ENCODE data around the gene ALX4. TPM values are rescaled to one million over a fixed set of nuclear protein-coding genes. Genes with fewer than 3 reads are reported as not detected.

Gene ALX4
- total and polyA plus RNA-seq, 7 donors, result 0.04 to 0.23 (median 0.14) TPM; not detected in 1

DNA sequence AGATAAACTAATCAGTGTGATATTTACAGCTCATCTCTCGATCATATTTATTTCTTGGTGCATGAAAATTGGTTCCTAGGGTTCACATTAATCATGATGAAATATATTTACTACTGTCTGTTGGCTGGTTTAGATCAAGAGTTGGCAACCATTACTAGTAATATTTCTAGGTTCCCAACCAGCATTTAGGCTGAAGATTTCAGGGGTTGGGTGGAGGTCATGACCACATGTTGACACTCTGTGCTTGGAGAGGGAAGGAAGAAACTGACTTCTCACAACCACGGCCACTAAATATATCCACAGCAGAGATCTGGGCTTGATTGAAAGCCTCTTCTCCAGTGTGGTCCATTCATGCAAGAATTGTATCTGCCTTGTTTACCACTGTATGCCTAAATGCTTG lies 87.9 kb downstream of the ALX4 start:
- Histone ChIP-seq H3K4me3 (no peak overlapping the region), H3K4me1 (no peaks in the 10 kb centered on the region), H3K27ac (no peak overlapping the region), H3K36me3 (ENCODE audit: insufficient read depth in 1 of 2, low read depth in 1 of 2) (no peaks in the 10 kb centered on the region), H3K27me3 (ENCODE audit: insufficient read depth in 3 of 3, low read length in 2 of 3) (no peaks in the 10 kb centered on the region), H3K9me3 (no peaks in the 10 kb centered on the region)
- TF ChIP-seq, protein P1, sequence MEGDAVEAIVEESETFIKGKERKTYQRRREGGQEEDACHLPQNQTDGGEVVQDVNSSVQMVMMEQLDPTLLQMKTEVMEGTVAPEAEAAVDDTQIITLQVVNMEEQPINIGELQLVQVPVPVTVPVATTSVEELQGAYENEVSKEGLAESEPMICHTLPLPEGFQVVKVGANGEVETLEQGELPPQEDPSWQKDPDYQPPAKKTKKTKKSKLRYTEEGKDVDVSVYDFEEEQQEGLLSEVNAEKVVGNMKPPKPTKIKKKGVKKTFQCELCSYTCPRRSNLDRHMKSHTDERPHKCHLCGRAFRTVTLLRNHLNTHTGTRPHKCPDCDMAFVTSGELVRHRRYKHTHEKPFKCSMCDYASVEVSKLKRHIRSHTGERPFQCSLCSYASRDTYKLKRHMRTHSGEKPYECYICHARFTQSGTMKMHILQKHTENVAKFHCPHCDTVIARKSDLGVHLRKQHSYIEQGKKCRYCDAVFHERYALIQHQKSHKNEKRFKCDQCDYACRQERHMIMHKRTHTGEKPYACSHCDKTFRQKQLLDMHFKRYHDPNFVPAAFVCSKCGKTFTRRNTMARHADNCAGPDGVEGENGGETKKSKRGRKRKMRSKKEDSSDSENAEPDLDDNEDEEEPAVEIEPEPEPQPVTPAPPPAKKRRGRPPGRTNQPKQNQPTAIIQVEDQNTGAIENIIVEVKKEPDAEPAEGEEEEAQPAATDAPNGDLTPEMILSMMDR (IDR thresholded peaks at IDR 0.05), result no peak
- DNase-seq (no peak), ATAC-seq (no peak)
- intact Hi-C loops (cut with DNase I), result no loop called here
- 82 to 85% (median 82%) methylated on average over 2 of the region's 2 CpGs for WGBS, 3 donors

DNA sequence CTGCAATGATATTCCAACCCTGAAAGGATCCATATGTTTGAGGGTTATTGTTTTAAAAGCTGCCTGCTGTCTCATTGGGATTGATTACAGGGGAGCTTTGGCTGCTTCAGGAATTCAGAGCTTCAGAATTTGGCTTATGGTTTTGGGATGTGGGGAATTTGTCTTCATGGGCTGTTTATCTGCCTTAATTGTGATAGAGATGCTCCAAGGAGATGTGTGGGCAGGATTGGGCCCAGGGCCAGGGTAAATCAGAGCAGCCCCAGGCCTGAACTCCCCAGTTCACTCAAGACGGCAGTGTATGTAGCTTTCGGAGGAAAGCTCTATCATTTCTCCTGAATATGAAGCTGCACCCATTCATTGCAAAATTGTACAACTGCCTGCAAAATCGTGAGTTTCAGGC lies 88.5 kb downstream of the ALX4 start:
- intact Hi-C loops (cut with DNase I), result no loop called here
- Histone ChIP-seq H3K27ac (no peak overlapping the region), H3K36me3 (ENCODE audit: insufficient read depth in 1 of 2, low read depth in 1 of 2) (no peaks in the 10 kb centered on the region), H3K27me3 (ENCODE audit: insufficient read depth in 3 of 3, low read length in 2 of 3) (no peaks in the 10 kb centered on the region), H3K4me3 (no peak overlapping the region), H3K9me3 (no peaks in the 10 kb centered on the region), H3K4me1 (no peaks in the 10 kb centered on the region)
- DNase-seq, result no peak
- WGBS, 3 donors, result 81 to 93% (median 84%) methylated on average over 3 of the region's 3 CpGs
- ATAC-seq, result no peak
- TF ChIP-seq, protein P1 (IDR thresholded peaks at IDR 0.05), result no peak

DNA sequence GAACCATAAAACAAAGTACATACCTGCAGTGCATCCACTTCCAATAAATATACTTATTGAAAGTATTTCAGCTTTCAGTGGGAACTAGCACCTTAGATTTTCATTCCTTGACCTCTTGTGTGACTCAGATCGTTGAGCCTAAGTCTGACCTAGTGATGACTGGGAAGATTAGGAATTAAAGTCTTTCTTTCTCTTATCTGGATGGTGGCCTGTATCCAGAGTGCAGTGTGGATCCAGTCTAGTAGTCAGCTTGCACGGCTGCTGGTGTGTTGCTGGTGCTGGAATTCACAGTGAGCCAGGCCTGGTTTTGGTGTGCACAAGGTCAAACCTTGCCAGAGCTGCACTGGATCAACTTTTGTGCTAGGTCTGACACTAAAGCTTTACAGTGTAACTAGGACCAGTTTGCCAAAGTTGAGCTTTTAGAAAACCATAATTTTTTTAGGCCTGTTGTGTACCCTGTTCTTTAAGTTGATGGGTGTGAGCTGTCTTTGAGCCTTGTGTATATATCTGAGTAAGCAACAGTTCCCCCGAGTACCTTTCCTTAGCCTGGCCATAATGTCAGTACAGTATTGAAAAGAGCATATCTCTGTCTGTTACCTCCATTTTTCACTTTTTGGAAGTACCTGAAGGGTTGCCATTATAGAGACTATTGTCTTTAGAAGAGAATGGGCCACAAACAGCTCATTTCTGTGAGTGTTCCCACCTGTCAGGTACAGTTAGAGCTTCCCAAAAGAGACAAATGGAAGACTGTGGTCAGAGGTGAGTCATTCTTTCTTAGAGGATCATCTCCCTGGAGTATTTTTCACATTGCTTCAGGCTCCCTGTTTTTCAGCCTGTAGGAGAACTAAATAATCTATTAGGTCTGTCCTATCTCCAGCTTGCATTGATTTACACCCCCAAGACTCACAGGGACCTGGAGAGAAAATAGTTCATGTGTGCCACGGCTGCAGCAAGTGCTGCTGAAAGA lies 89.8 kb downstream of the ALX4 start:
- TF ChIP-seq, protein P1 (IDR thresholded peaks at IDR 0.05), result no peak
- no peak for ATAC-seq
- Histone ChIP-seq H3K27ac (no peak overlapping the region), H3K4me1 (no peaks in the 10 kb centered on the region), H3K27me3 (ENCODE audit: insufficient read depth in 3 of 3, low read length in 2 of 3) (no peaks in the 10 kb centered on the region), H3K9me3 (no peaks in the 10 kb centered on the region), H3K4me3 (no peak overlapping the region), H3K36me3 (ENCODE audit: insufficient read depth in 1 of 2, low read depth in 1 of 2) (no peaks in the 10 kb centered on the region)
- 75 to 89% (median 76%) methylated on average over 4 of the region's 4 CpGs for WGBS, 3 donors
- no peak for DNase-seq
- intact Hi-C loops (cut with DNase I), result no loop called here

DNA sequence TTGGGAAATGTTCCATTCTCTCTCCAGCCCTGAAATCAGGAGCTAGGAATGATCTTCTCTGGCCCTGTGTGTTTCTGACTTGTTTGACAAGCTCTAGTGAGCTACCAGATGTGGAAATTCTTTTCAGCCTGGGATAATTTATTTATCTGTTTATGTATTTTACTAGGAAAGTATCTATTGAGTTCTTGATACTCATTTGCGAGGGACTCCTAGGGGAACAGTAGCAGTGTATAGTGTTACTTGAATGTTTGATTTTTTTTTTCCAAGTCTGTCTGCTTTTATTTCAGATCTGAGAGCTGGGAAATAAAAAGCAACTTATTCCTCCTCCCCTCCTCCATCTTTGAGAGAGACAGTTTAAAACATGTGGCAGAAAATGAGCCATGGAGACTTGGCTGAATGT lies 92.5 kb downstream of the ALX4 start:
- intact Hi-C loops (cut with DNase I), result no loop called here
- no peak for DNase-seq
- Histone ChIP-seq H3K27ac (no peak overlapping the region), H3K4me3 (no peak overlapping the region), H3K4me1 (no peaks in the 10 kb centered on the region), H3K27me3 (ENCODE audit: insufficient read depth in 3 of 3, low read length in 2 of 3) (no peaks in the 10 kb centered on the region), H3K9me3 (no peaks in the 10 kb centered on the region), H3K36me3 (ENCODE audit: insufficient read depth in 1 of 2, low read depth in 1 of 2) (no peaks in the 10 kb centered on the region)
- 71 to 94% (median 74%) methylated on average over 1 of the region's 1 CpG for WGBS, 3 donors
- TF ChIP-seq, protein P1 (IDR thresholded peaks at IDR 0.05), result no peak
- no peak for ATAC-seq
